GM19324 (cell line): ENCODE results near the gene OR2B6.
"Not testable (repeated sequence)": the region's sequence is repeated elsewhere in the genome, so short reads cannot be mapped to it uniquely, and the experiment has no call there.

ENCODE experiments used
- ATAC-seq: cut with Tn5 transposase; IDR thresholded peaks from one replicate; pipeline ENCODE4 v1.9.1; 2021; ENCODE audit warnings: mild to moderate bottlenecking, moderate library complexity; ENCODE audit not compliant: unreplicated experiment, low FRiP score

Gene OR2B6

DNA sequence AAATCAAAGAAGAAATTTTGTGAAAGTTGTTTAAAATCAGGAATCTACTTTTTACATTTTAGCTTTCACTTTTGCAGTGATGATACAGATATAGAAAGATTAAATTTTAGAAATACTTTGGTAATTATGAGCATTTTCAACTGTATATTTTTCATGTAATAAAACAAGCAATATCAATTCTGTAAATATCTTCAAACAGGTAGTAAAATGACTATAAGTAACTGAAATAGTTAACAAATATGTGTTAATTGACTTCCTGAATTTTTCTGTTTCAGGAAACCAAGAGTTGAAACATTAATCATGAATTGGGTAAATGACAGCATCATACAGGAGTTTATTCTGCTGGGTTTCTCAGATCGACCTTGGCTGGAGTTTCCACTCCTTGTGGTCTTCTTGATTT, at the start of gene OR2B6:
Gene OR2B6 (plus strand): TSS at position 301 of the 400 bp plus-strand sequence. CDS start 0 bp downstream, at position 301.
- no peak for ATAC-seq

DNA sequence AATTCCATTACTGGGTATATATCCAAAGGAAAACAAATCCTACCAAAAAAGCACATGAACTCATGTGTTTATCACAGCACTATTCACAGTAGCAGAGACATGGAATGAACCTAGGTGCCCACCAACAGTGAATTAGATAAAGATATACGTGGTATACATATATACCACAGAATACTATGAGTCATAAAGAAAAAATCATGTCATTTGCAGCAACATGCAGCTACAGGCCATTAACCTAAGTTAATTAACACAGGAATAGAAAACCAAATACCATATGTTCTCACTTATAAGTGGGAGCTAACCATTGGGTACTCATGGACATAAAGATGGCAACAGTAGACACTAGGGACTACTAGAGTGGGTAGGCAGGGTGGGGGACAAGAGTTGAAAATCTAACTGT, 49.0 kb upstream of the OR2B6 start:
- ATAC-seq = no peak

DNA sequence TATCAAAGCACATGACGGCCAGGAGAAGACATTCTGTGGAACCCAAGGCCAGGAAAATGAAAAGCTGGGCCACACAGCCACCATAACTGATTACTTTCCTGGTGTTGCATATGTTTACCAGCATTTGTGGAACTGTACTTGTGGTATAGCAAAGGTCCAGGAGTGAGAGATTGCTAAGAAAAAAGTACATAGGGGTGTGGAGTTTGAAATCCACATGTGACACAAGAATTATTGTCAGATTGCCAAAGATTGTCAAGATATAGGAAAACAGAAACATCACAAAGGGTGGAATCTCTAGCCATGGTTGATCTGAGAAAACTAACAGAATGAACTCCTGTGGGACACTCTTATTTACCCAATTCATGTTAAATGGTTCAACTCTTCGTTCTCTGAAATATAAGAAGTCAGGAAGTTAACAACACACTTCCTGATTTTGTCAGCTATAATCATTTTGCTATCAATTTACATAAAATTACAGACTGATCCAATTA, 45.0 kb upstream of the OR2B6 start, which contains the start of gene OR2B2:
Gene OR2B2 (minus strand): TSS at position 441 of the 491 bp plus-strand sequence. CDS start 77 bp downstream, at position 364.
- no peak for ATAC-seq

DNA sequence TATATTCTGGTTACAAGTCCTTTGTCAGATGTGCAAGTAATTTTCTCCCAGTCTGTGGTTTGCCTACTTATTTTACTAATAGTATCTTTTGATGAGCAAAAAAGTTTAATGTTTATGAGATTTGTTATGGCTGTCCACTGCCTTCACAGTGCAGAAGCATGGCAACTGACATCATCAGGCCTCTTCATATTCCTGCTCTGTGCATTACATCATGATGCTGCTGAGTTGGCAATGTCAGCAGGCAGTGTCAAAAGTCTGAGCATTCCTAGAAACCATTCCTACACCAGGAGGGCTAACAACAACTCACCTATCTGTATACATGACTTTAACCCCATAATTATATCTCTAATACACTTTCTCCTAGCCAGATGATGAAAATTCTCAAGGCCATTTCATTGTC, 34.1 kb upstream of the OR2B6 start:
- ATAC-seq = no peak

GRCh38 chr6:27924179-27924578, 32.9 kb upstream of the OR2B6 start:
- no peak for ATAC-seq

- not testable (repeated sequence) for ATAC-seq
These were observed 29.0 kb upstream of the OR2B6 start for GRCh38 chr6:27928041-27928440.

DNA sequence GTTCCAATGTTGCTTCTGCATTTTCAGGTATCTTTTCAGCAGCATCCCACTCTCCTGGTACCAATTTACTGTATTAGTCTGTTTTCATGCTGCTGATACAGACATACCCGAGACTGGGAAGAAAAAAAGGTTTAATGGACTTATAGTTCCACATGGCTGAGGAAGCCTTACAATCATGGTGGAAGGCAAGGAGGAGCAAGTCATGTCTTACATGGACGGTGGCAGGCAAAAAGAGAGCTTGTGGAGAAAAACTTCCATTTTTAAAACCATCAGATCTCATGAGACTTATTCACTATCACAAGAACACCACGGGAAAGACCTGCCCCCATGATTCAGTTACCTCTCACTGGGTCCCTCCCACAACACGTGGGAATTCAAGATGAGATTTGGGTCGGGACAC, 27.1 kb upstream of the OR2B6 start:
- ATAC-seq = not testable (repeated sequence)

GRCh38 chr6:27931209-27931608, 25.8 kb upstream of the OR2B6 start:
- ATAC-seq = no peak

GRCh38 chr6:27940766-27941165, 16.3 kb upstream of the OR2B6 start:
- ATAC-seq = no peak

DNA sequence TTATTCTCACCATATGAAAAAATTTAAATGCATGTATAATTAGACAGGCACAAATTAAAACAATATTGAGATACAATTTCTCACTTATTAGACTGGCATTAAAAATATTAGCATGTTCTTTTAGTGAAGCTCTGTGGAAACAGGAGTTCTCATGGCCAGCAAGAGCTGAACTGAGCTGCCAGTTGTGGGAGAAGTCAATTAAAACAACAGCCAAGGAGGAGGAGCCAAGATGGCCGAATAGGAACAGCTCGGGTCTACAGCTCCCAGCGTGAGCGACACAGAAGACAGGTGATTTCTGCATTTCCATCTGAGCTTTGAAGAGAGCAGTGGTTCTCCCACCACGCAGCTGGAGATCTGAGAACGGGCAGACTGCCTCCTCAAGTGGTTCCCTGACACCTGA, 14.0 kb upstream of the OR2B6 start:
- not testable (repeated sequence) for ATAC-seq

DNA sequence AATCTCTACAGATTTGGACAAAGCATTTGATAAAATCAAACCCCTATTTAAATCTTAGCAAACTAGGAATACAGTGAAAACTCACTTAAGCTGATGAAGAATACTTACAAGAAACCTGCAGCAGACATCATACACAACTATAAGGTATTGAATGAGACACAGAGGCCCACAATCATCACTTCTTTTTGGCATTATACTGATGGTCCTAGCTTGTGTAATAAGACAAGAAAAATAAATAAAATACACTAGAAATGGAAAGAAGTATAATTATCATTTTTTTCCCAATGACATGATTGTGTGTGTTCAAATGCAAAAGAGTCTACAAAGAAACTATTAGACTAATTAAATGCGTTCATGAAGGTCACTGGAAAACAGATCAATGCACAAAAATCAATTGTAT, 8.8 kb upstream of the OR2B6 start:
- no peak for ATAC-seq

DNA sequence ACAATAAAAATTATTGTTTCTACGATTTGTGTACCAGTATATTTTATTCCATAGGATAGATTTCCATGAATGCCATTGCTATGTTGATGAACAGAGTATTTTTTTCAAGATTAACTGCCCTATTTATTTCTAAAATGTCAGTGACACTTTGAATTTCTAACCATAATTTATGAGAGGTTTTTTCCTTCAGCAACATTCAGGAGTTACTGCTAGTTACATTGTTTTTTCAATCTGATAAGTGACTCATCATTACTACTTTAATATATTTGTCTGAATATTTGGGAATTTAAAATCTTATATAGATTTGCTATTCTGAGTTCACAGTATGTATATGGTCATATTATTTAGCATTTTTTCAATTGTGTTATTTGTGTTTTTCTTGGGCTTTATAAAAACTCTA, 6.0 kb upstream of the OR2B6 start:
- ATAC-seq = no peak

- no peak for ATAC-seq
These were observed 475 bp downstream of the OR2B6 start for GRCh38 chr6:27957516-27957915.

- ATAC-seq = no peak
These were observed 5.5 kb downstream of the OR2B6 start for GRCh38 chr6:27962506-27962905.

- ATAC-seq = no peak
These were observed 9.0 kb downstream of the OR2B6 start for GRCh38 chr6:27966044-27966443.

GRCh38 chr6:27966816-27967426, 9.9 kb downstream of the OR2B6 start:
- no peak for ATAC-seq

DNA sequence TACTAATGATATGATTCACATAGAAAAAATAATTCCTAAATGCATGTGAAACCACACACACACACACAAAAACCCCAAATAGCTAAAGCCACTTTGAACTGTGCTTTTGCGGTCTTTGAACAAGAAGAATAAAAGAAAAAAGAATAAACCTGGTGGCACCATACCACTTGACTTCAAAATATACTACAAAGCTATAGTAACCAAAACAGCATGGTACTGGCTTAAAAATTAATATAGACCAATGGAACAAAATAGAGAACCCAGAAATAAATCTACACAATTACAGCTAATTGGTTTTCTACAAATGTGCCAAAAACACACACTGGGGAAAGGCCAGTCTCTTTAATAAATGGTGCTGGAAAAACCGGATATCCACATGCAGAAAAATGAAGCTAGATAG, 13.4 kb downstream of the OR2B6 start:
- ATAC-seq = no peak

- no peak for ATAC-seq
These were observed 15.7 kb downstream of the OR2B6 start for GRCh38 chr6:27972750-27973149.

DNA sequence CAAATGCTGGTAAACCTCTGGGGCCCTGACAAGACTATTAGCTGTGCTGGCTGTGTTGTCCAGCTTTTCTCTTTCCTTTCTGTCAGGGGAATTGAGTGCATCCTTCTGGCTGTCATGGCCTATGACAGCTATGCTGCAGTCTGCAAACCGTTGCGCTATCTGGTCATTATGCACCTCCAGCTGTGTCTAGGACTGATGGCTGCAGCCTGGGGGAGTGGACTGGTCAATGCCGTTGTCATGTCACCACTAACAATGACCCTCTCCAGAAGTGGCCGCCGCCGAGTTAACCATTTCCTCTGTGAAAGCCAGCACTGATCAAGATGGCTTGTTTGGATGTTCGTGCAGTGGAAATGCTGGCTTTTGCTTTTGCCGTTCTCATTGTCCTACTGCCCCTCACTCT, 20.3 kb downstream of the OR2B6 start:
- no peak for ATAC-seq

- no peak for ATAC-seq
These were observed 21.7 kb downstream of the OR2B6 start for GRCh38 chr6:27978705-27979104.

- ATAC-seq = no peak
These were observed 23.1 kb downstream of the OR2B6 start for GRCh38 chr6:27980111-27980510.

DNA sequence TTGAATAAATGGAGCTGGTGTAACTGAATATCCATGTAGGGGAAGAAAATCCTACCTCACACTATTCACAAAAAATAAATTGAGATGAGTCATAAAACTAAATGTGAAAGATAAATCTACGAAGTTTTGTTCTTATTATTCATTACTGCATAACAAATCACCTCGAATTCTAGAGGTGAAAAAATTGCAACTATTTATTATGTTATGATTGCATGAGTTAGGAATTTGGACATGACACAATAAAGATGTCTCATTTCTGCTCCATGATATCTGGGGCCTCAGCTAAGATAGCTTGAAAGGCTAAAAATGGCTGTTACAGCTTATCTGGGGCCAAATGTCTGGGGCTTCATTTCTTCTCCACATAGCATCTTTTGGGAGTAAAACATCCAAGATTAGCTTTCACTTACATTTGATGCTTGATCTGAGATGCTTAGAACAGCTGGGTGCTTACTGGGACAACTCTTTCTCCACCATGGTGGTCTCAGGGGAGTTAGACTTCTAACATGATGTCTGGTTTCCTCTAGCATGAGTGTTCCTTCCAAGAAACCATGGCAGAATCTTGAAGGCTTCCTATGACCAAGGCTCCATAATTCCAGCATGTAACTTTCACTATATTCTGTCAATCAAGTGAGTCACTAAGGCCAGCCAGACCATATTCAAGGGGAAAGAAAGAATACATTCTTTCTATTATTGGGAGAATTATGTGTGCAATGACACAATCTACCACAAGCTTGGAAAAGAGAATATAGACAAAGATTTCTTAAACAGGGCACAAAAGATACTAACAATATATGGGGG, 30.1 kb downstream of the OR2B6 start:
- ATAC-seq = no peak
